Panc1 (cell line): Measurements from ENCODE around the gene LRMDA.

Source experiments
- POLR2AphosphoS5 ChIP-seq: IDR thresholded peaks from 2 replicates; pipeline ENCODE4 v1.6.1; 2012; ENCODE audit warnings: mild to moderate bottlenecking, low read depth, low read length, moderate library complexity
- SIN3A ChIP-seq: IDR thresholded peaks from 2 replicates; pipeline ENCODE4 v1.6.1; 2012; ENCODE audit warnings: low read depth, mild to moderate bottlenecking, low read length, moderate library complexity, borderline replicate concordance; ENCODE audit not compliant: insufficient read depth
- TCF7L2 ChIP-seq: IDR thresholded peaks from 2 replicates; pipeline ENCODE4 v1.6.1; 2011; ENCODE audit warnings: mild to moderate bottlenecking, low read depth, low read length, inconsistent platforms
- TF ChIP-seq, protein P1 (sequence below): fragments of 450-650 bp; IDR thresholded peaks from 2 replicates; pipeline ENCODE4 v1.5.1; 2017; ENCODE audit warnings: mild to moderate bottlenecking
- TF ChIP-seq, protein P2 (sequence below), 2 experiments: IDR thresholded peaks; 2 replicates each; pipeline ENCODE4 v1.6.1; 2011 to 2012; ENCODE audit warnings: low read depth in 2 of 2, control low read depth in 1 of 2, low read length in 1 of 2, mild to moderate bottlenecking in 1 of 2, moderate library complexity in 1 of 2; ENCODE audit not compliant: insufficient read depth in 1 of 2

DNA sequence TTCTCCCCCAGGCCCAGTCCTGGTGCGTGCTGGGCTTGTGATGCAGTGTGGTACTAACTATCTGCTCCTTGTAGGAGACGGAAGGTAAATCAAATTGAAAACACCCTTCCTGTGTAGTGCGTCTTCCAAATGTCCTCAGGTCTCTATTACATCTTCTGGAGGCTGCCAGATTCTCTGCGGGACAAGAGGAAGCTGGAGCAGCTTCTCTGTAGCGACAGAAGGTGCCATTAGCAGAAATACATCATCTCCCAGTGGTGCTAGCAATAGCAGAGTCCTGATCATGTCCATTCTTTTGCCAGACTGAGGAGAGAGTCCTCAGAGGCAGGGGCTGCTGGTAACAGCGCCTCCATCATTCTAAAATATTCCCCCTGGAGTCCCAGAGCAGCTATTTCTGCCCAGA lies 675.2 kb downstream of the LRMDA start:
- TF ChIP-seq, protein P1, sequence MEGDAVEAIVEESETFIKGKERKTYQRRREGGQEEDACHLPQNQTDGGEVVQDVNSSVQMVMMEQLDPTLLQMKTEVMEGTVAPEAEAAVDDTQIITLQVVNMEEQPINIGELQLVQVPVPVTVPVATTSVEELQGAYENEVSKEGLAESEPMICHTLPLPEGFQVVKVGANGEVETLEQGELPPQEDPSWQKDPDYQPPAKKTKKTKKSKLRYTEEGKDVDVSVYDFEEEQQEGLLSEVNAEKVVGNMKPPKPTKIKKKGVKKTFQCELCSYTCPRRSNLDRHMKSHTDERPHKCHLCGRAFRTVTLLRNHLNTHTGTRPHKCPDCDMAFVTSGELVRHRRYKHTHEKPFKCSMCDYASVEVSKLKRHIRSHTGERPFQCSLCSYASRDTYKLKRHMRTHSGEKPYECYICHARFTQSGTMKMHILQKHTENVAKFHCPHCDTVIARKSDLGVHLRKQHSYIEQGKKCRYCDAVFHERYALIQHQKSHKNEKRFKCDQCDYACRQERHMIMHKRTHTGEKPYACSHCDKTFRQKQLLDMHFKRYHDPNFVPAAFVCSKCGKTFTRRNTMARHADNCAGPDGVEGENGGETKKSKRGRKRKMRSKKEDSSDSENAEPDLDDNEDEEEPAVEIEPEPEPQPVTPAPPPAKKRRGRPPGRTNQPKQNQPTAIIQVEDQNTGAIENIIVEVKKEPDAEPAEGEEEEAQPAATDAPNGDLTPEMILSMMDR, result no peak
- no peak for TF ChIP-seq SIN3A
- TF ChIP-seq, protein P2, sequence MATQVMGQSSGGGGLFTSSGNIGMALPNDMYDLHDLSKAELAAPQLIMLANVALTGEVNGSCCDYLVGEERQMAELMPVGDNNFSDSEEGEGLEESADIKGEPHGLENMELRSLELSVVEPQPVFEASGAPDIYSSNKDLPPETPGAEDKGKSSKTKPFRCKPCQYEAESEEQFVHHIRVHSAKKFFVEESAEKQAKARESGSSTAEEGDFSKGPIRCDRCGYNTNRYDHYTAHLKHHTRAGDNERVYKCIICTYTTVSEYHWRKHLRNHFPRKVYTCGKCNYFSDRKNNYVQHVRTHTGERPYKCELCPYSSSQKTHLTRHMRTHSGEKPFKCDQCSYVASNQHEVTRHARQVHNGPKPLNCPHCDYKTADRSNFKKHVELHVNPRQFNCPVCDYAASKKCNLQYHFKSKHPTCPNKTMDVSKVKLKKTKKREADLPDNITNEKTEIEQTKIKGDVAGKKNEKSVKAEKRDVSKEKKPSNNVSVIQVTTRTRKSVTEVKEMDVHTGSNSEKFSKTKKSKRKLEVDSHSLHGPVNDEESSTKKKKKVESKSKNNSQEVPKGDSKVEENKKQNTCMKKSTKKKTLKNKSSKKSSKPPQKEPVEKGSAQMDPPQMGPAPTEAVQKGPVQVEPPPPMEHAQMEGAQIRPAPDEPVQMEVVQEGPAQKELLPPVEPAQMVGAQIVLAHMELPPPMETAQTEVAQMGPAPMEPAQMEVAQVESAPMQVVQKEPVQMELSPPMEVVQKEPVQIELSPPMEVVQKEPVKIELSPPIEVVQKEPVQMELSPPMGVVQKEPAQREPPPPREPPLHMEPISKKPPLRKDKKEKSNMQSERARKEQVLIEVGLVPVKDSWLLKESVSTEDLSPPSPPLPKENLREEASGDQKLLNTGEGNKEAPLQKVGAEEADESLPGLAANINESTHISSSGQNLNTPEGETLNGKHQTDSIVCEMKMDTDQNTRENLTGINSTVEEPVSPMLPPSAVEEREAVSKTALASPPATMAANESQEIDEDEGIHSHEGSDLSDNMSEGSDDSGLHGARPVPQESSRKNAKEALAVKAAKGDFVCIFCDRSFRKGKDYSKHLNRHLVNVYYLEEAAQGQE (IDR thresholded peaks at IDR 0.05; ENCODE audit: insufficient read depth in 1 of 2, low read depth in 2 of 2, low read length in 1 of 2), result no peak
- no peak for TF ChIP-seq POLR2AphosphoS5
- no peak for TF ChIP-seq TCF7L2
